DLD1 (cell line): ENCODE data around the gene CYP11A1.

Source experiments
- in situ Hi-C: cut with HindIII; loops from 2 replicates; pipeline ENCODE4 v1.10.0; 2017; ENCODE audit warnings: low sequenced_read_pairs

CYP11A1 gene

DNA sequence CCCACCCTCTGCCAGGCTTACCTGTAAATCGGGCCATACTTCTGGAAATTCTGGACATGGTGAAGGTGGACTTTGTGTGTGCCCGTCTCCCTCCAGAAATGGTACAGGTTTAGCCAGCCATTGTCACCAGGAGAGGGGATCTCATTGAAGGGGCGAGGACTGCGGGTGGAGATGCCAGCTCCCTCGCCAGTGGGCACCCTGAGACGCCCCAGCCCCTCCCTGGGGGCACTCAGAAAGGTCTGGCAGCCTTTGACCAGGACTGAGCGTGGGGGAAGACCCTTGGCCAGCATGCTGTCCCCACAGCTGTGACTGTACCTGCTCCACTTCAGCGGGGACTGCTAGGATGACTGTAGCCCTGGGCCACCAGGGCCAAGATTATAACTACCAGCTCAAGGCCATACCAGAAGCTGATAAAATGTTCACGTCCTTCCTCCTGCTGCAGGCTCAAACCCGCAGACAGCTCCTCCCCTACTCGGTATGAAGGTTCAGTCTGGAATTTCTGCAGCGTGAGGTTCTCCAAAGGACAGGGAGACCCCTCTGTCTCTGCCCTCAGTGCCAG is at the start of gene CYP11A1:
TSS of gene CYP11A1 (minus strand) at position 351 of the 559 bp plus-strand sequence. CDS start at position 290, 61 bp downstream.
- in situ Hi-C loops, result no loop called here

DNA sequence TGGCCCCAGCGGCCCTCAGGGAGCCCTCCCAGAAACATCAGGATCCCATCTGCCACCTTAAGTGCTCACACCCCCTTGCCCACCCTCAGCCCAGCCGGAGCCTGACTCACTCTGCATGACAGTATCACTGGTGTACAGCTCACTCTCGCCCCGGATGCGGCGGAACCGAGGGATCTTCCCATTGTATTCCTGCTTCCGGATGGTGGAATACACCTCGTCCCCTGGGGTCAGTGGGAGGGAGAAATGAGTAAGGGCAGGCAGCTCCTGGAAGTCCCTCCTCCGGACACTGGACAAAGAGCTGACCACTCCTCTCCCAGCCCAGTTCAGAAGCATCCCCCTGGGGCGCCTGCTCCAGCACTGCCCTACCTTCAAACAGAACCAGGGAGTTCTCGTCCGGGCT is 49.8 kb upstream of the CYP11A1 start:
- in situ Hi-C loops, result no loop called here

DNA sequence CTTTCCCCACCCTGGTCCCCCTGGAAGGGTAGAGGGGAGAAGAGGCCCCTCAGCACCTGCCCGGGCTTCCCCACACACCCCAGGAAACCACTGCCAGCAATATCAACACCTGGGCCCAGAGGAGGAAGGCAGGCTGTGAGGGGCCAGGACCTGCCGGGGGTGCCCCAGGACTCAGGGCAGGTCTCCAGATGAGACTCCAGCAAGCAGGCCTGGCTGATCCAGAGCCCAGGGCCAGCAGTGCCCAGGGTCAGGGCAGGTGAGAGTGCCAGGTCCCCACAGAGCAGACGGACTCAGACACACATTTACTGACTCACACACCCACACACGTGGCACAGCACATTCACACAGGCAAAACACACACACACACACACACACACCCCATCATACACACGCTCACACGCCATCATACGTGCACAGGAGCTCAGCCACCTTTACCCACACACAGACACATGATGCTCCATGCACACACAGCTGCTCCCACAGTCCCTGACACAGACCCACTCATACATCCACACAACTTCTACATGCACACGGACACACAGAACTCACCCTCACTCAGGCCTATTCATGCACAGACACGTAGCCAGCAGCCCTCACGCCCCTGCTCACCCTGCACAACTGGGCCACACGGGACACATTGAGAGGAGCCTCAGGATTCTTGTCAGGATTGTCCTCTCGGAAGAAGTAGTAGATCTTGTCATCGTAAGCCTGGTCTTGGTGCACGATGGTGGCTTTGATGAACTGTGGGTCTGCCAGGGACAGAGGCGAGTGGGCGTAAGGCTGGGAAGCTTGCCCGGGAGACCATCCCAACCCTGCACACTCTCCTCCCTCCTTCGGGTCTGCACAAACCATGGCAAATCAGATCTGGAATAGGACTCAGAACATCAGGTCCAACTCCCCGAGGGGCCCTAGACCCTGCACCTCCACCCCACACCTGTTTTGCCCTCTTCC is 48.8 kb upstream of the CYP11A1 start:
- in situ Hi-C loops, result no loop called here

GRCh38 chr15:74414603-74415338 is 47.3 kb upstream of the CYP11A1 start:
- in situ Hi-C loops, result no loop called here

DNA sequence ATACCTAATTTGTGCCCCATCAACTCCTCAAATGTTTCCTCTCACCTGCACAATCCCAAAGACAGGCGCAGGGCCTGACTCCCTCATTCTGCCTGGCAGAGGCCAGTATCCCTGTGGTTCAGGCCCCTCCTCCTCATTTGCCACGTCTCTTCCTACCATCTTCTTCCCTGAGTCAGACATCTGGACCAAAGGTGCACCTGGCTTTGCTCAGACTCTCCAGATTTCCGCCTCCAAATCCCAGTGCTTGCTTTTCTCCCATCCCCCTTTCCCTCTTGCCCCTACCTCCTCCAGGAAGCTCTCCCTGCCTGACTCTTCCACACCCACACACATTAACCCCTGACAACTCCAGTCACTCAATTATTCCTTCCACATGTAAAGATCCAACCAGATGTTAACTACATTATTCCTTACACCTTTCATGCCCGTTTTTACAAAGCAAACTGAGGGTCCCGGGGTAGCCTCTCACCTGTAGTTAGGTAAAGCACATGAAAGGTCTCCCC is 46.7 kb upstream of the CYP11A1 start:
- in situ Hi-C loops, result no loop called here

- in situ Hi-C loops, result no loop called here
Observed at GRCh38 chr15:74413350-74414080, 46.1 kb upstream of the CYP11A1 start.

DNA sequence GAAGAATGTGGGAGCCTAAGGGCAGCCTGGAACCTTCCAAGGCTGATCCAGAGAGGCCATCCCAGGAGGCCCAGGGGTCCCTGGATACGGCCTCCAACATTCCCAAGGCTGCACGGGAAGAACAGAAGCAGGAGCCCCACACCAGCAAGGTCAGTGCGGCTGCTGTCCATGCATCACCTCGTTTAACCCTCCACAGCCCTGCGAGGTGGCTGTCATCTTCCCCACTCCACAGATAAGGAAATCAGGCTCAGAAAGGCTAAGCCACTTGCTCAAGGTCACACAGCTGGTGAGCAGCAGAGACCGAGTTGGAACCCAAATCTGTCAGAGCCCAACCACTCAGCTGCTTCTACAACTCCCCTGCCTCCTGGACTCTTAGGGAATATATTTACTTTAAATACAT is 44.7 kb upstream of the CYP11A1 start:
- in situ Hi-C loops, result no loop called here

DNA sequence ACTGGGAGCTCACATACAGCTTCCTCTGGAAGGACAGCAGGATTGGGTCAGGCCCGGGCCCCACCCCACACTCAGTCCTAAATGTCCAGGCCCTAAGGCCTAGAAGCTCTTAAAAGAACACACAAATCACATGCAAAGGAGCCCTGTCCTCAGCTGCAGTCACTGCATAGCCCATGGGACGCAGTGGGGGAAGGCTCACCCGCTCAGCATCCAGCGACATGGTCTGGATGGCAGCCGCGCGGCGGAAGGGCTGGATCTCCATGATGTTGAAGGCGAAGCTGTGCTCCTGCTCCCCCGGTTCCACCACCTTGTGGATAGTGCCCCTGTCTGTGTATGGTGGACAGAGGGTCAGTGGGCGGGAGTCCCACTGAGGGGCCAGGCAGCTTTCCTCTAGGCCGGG is 44.2 kb upstream of the CYP11A1 start:
- in situ Hi-C loops, result no loop called here

- in situ Hi-C loops, result no loop called here
Observed at GRCh38 chr15:74410502-74410901, 43.1 kb upstream of the CYP11A1 start.

GRCh38 chr15:74409225-74409624 is 41.8 kb upstream of the CYP11A1 start:
- in situ Hi-C loops, result no loop called here

DNA sequence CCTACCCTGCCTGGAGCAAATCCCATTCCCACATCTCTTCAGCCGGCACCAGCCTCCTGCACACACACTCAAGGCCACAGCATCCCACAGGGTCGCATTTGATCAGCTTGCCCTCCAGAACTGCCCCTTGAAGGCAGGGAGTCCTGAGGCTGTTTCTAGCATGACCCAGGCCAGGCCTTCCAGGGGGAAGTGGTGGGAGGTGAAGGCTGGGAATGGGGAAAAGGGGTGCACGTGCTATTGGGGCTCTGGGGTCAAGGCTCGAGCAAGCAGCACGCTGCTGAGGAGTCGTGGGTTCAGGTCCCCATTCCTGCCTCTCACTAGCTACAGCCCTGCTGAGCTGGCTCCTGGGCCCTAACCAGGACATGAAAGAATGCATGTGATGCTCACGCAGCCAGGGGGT is 41.4 kb upstream of the CYP11A1 start:
- in situ Hi-C loops, result no loop called here

DNA sequence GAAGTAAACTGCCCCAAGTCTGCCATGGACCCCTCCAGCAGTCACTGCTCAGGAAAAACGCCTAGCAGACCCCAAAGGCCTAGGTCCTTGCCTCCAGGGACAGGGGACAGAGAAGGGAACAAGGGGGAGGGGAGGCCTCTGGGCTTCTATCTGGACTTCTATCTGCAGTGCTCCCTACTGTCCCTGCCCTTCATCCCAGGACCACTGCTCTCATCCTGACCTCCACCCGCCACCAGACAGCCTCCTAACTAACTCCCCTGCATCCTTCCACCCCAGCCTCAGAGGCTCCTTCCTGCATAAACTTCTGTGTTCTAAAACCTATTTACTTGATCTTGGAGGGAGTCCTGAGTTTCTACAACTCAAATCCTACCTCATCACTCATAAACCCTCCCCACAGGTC is 40.9 kb upstream of the CYP11A1 start:
- in situ Hi-C loops, result no loop called here

DNA sequence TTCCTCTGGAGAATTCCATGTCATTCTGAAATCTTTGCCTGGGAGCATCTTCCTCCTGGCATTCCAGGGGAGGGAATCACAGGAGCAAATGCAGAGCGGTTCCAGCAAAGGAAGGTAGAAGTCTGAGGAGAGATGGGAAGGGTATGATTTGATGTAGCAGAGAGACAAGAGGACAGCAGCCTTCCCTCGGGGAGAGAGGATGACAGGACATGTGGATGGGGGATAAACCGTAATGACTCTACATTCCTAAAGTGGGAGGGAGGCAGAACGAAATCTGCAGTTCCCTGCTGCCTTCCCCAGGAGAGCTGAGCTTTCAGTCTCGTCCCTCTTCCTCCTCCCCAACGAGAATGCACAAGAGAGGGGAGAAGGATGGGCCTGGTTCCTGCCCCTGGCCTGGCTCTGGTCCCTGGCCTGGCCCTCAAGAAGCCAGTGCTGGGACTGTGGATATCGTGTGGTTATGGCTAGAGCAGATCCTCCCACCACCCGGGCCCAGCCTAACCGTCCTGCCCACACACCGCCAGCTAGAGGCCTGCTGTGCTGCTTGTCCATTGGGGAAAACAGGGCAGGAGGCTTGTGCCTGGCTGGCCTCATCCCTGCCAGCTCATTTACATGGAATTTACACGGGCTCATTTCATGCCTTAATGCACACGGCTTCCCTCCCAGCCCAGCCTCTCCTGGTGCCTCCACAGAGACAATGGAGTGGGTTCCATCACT is 39.7 kb upstream of the CYP11A1 start:
- in situ Hi-C loops, result no loop called here

- in situ Hi-C loops, result no loop called here
Observed at GRCh38 chr15:74406517-74406916, 39.1 kb upstream of the CYP11A1 start.

GRCh38 chr15:74405823-74406222 is 38.4 kb upstream of the CYP11A1 start:
- in situ Hi-C loops, result no loop called here

GRCh38 chr15:74403991-74404563 is 36.6 kb upstream of the CYP11A1 start:
- in situ Hi-C loops, result no loop called here

GRCh38 chr15:74403588-74403919 is 36.1 kb upstream of the CYP11A1 start:
- in situ Hi-C loops, result no loop called here

GRCh38 chr15:74402873-74403587 is 35.6 kb upstream of the CYP11A1 start:
- in situ Hi-C loops, result no loop called here

GRCh38 chr15:74402337-74402841 is 34.9 kb upstream of the CYP11A1 start:
- in situ Hi-C loops, result no loop called here
